Left ventricle myocardium inferior (tissue), 1 donor: ENCODE results near the gene PRSS23. TPM values are rescaled to one million over a fixed set of nuclear protein-coding genes. Genes with fewer than 3 reads are reported as not detected.

ENCODE experiments used
- DNase-seq: peaks from one replicate; pipeline ENCODE4 v3.0.0-alpha.2; 2020
- H3K27ac ChIP-seq: fragments of 200-600 bp; replicated peaks from 2 replicates; pipeline ENCODE4 v1.8.0; 2021
- H3K27me3 ChIP-seq: fragments of 200-600 bp; 2 replicates; pipeline ENCODE4 v1.8.0; 2021; ENCODE audit warnings: low read depth
- H3K36me3 ChIP-seq: fragments of 200-600 bp; 2 replicates; pipeline ENCODE4 v1.8.0; 2021
- H3K4me1 ChIP-seq: fragments of 200-600 bp; 2 replicates; pipeline ENCODE4 v1.8.0; 2021
- H3K4me3 ChIP-seq: fragments of 200-600 bp; 2 replicates; pipeline ENCODE4 v1.8.0; 2021; ENCODE audit warnings: mild to moderate bottlenecking, moderate library complexity
- H3K9me3 ChIP-seq: fragments of 200-600 bp; replicated peaks from 2 replicates; pipeline ENCODE4 v1.8.0; 2021
- CTCF ChIP-seq: fragments of 200-600 bp; IDR thresholded peaks from 2 replicates; pipeline ENCODE4 v1.8.0; 2021; ENCODE audit warnings: antibody characterized with exemption, mild to moderate bottlenecking, borderline replicate concordance
- intact Hi-C: fragments of 100-400 bp; cut with micrococcal nuclease; formaldehyde crosslinking; loops from one replicate; pipeline ENCODE4 v1.11.0; 2022
- total RNA-seq: library from RNA; stranded (reverse); fragmentation: NEBNext Ultra II Directional; extraction: Animal tissue kit (Norgen Biotek cat#: 25700); gene quantifications from one replicate; pipeline ENCODE4 v1.2.1, GENCODE V29; 2021
- donor health status: DM: no; HTN: yes; CAD: no; lungs with severe emphysema.

The PRSS23 gene
- total RNA-seq, 1 donor from 2014 or later = 6.5 TPM

- DNase-seq = no peak
- H3K27ac ChIP-seq = no peak overlapping the region
- no peaks in the 10 kb centered on the region for H3K4me1 ChIP-seq
- intact Hi-C loops = no loop called here
- H3K4me3 ChIP-seq = no peak overlapping the region
- no peaks in the 10 kb centered on the region for H3K36me3 ChIP-seq
- no peaks in the 10 kb centered on the region for H3K9me3 ChIP-seq
- H3K27me3 ChIP-seq = no peaks in the 10 kb centered on the region
- TF ChIP-seq CTCF = no peak
Observed at GRCh38 chr11:86783661-86784060, 16.7 kb upstream of the PRSS23 start.

DNA sequence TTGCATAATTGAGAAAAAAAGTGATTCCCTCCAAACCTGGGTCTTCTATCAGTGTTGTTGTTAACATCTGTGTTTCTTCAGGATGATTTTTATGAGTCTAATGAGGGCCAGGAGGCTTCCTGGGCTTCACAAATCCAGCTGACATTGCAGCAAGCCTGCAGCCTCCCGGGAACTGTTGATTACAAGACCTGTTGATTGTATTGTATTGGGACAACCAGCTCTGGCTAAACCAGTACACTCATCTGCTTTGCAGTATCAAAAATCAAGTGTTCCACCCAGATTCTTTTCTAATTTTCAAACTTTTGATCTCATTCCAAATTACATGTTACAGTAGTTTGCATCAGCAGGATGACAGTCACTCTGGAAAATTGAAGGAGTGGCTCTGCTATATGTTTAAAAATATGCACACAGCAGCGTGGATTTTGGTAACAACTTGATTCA, 16.1 kb upstream of the PRSS23 start:
- H3K36me3 ChIP-seq = no peaks in the 10 kb centered on the region
- H3K9me3 ChIP-seq = no peaks in the 10 kb centered on the region
- no peak for TF ChIP-seq CTCF
- no peak overlapping the region for H3K27ac ChIP-seq
- no peaks in the 10 kb centered on the region for H3K27me3 ChIP-seq
- no peak overlapping the region for H3K4me3 ChIP-seq
- no peaks in the 10 kb centered on the region for H3K4me1 ChIP-seq
- intact Hi-C loops = no loop called here
- no peak for DNase-seq

GRCh38 chr11:86785576-86785975, 14.8 kb upstream of the PRSS23 start:
- Histone ChIP-seq H3K27ac (no peak overlapping the region), H3K4me3 (no peak overlapping the region), H3K4me1 (no peaks in the 10 kb centered on the region), H3K36me3 (no peaks in the 10 kb centered on the region), H3K27me3 (no peaks in the 10 kb centered on the region), H3K9me3 (no peaks in the 10 kb centered on the region)
- intact Hi-C loops = no loop called here
- DNase-seq = no peak
- TF ChIP-seq CTCF = no peak

DNA sequence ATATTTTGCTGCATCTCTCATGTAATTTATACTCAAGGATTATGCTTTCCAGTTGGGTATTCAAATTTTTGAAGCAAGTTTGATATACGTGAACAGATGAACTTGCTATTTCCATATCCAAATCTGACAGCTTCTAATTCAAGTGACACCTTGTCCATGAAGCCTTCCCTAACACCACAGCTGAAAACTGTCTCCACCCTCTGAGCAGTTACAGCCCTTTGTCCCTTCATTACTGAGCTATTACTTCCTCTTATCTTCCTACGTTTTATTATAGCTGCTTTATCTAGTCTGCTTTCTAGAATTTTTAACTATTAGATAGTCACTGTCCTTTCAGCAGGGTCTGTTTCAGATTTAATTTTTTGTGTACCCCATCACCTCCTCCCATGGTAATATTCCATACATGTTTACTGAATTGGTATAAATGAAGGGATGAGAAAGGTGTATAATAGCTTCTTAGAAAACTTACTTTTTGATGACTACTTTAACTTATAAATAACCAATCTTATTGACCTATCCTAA, 13.3 kb upstream of the PRSS23 start:
- DNase-seq = no peak
- peaks cover 7% of the 10 kb centered on the region for H3K4me1 ChIP-seq
- no peak overlapping the region for H3K27ac ChIP-seq
- H3K27me3 ChIP-seq = no peaks in the 10 kb centered on the region
- no peaks in the 10 kb centered on the region for H3K9me3 ChIP-seq
- intact Hi-C loops = no loop called here
- no peaks in the 10 kb centered on the region for H3K36me3 ChIP-seq
- no peak overlapping the region for H3K4me3 ChIP-seq
- no peak for TF ChIP-seq CTCF

GRCh38 chr11:86787656-86788055, 12.7 kb upstream of the PRSS23 start:
- Histone ChIP-seq H3K4me1 (peaks cover 7% of the 10 kb centered on the region), H3K9me3 (no peaks in the 10 kb centered on the region), H3K36me3 (no peaks in the 10 kb centered on the region), H3K27me3 (no peaks in the 10 kb centered on the region), H3K27ac (no peak overlapping the region), H3K4me3 (no peak overlapping the region)
- DNase-seq = no peak
- intact Hi-C loops = no loop called here
- TF ChIP-seq CTCF = no peak
